Osteoblast (primary cell): ENCODE measurements around the gene PPP1R13B. TPM values are rescaled to one million over a fixed set of nuclear protein-coding genes. Genes with fewer than 3 reads are reported as not detected.

Experiments used
- DNase-seq: peaks from one replicate; pipeline ENCODE4 v3.0.0; 2011; ENCODE audit warnings: low spot score, mixed read lengths; ENCODE audit not compliant: insufficient read length; ENCODE audit errors: missing footprints
- H2AFZ ChIP-seq: 2 replicates; pipeline ENCODE4 v1.6.0; 2011; ENCODE audit warnings: mild to moderate bottlenecking, low read length
- H3K27ac ChIP-seq: 2 replicates; pipeline ENCODE4 v1.5.1; 2011; ENCODE audit warnings: mild to moderate bottlenecking, low read depth, low read length, moderate library complexity
- H3K27me3 ChIP-seq: 2 replicates; pipeline ENCODE4 v1.6.0; 2012; ENCODE audit warnings: mild to moderate bottlenecking, control low read depth, inconsistent platforms, low read length, moderate library complexity; ENCODE audit not compliant: insufficient read depth
- H3K36me3 ChIP-seq: 2 replicates; pipeline ENCODE4 v1.5.1; 2011; ENCODE audit warnings: mild to moderate bottlenecking, low read length, control low read depth, moderate library complexity; ENCODE audit not compliant: insufficient read depth
- H3K4me1 ChIP-seq: 2 replicates; pipeline ENCODE4 v1.5.1; 2011; ENCODE audit warnings: mild to moderate bottlenecking, low read length, control low read depth, moderate library complexity; ENCODE audit not compliant: insufficient read depth
- H3K4me2 ChIP-seq: 2 replicates; pipeline ENCODE4 v1.6.0; 2011; ENCODE audit warnings: mild to moderate bottlenecking, low read length; ENCODE audit not compliant: insufficient read depth
- H3K4me3 ChIP-seq: fragments of 200-600 bp; sonication (generic); 3 replicates; pipeline ENCODE4 v1.5.1; 2012; ENCODE audit warnings: mild to moderate bottlenecking, low read length, inconsistent platforms; ENCODE audit not compliant: insufficient read depth
- H3K79me2 ChIP-seq: 2 replicates; pipeline ENCODE4 v1.6.0; 2012; ENCODE audit warnings: mild to moderate bottlenecking, low read length, control low read depth, inconsistent platforms; ENCODE audit not compliant: insufficient read depth
- H3K9me3 ChIP-seq: 2 replicates; pipeline ENCODE4 v1.5.1; 2011; ENCODE audit warnings: low read depth, low read length, control low read depth
- H4K20me1 ChIP-seq: 2 replicates; pipeline ENCODE4 v1.6.0; 2012; ENCODE audit warnings: mild to moderate bottlenecking, low read length, control low read depth; ENCODE audit not compliant: insufficient read depth
- CTCF ChIP-seq: IDR thresholded peaks from 2 replicates; pipeline ENCODE4 v1.5.1; 2011; ENCODE audit warnings: mild to moderate bottlenecking, low read depth, low read length, moderate library complexity; ENCODE audit errors: extremely low read depth
- total RNA-seq: library from RNA; depleted of rRNA; stranded (reverse); fragments of >200 nt; gene quantifications from 2 replicates; pipeline ENCODE4 v1.2.3, GENCODE V29; 2012

Gene PPP1R13B
- total RNA-seq, 1 donor, result 3.3 TPM

- Histone ChIP-seq H2AFZ (no peak overlapping the region), H3K27me3 (no peaks in the 10 kb centered on the region), H4K20me1 (no peaks in the 10 kb centered on the region), H3K27ac (no peak overlapping the region), H3K9me3 (no peaks in the 10 kb centered on the region), H3K4me2 (no peak overlapping the region), H3K4me3 (no peak overlapping the region), H3K36me3 (peaks cover 13% of the 10 kb centered on the region), H3K4me1 (no peaks in the 10 kb centered on the region), H3K79me2 (no peaks in the 10 kb centered on the region)
- DNase-seq, result peak; percentile 22
- no peak for TF ChIP-seq CTCF
These were observed 111.4 kb downstream of the PPP1R13B start for GRCh38 chr14:103735815-103736545.

GRCh38 chr14:103735439-103735814 lies 111.9 kb downstream of the PPP1R13B start:
- no peak for DNase-seq
- H3K4me3 ChIP-seq, result no peak overlapping the region
- H3K9me3 ChIP-seq, result no peaks in the 10 kb centered on the region
- peaks cover 1% of the 10 kb centered on the region for H4K20me1 ChIP-seq
- H3K36me3 ChIP-seq, result peaks cover 14% of the 10 kb centered on the region
- no peaks in the 10 kb centered on the region for H3K79me2 ChIP-seq
- no peaks in the 10 kb centered on the region for H3K4me1 ChIP-seq
- H3K4me2 ChIP-seq, result no peak overlapping the region
- TF ChIP-seq CTCF, result no peak
- H3K27me3 ChIP-seq, result no peaks in the 10 kb centered on the region
- no peak overlapping the region for H3K27ac ChIP-seq
- no peak overlapping the region for H2AFZ ChIP-seq

GRCh38 chr14:103735022-103735421 lies 112.4 kb downstream of the PPP1R13B start:
- H3K27me3 ChIP-seq, result no peaks in the 10 kb centered on the region
- TF ChIP-seq CTCF, result no peak
- no peak overlapping the region for H3K4me2 ChIP-seq
- H3K27ac ChIP-seq, result no peak overlapping the region
- DNase-seq, result no peak
- peaks cover 3% of the 10 kb centered on the region for H4K20me1 ChIP-seq
- no peak overlapping the region for H2AFZ ChIP-seq
- no peaks in the 10 kb centered on the region for H3K9me3 ChIP-seq
- no peak overlapping the region for H3K4me3 ChIP-seq
- H3K36me3 ChIP-seq, result peaks cover 18% of the 10 kb centered on the region
- no peaks in the 10 kb centered on the region for H3K4me1 ChIP-seq
- no peaks in the 10 kb centered on the region for H3K79me2 ChIP-seq

- Histone ChIP-seq H3K4me1 (no peaks in the 10 kb centered on the region), H3K27me3 (no peaks in the 10 kb centered on the region), H3K36me3 (peaks cover 26% of the 10 kb centered on the region), H3K27ac (no peak overlapping the region), H3K79me2 (no peaks in the 10 kb centered on the region), H3K4me3 (no peak overlapping the region), H3K9me3 (no peaks in the 10 kb centered on the region), H2AFZ (no peak overlapping the region), H3K4me2 (no peak overlapping the region), H4K20me1 (peaks cover 3% of the 10 kb centered on the region)
- no peak for TF ChIP-seq CTCF
- DNase-seq, result peak; percentile 79
These were observed 113.1 kb downstream of the PPP1R13B start for GRCh38 chr14:103734081-103734888.
